ENCODE measurements around the gene PRG3. TPM values are rescaled to one million over a fixed set of nuclear protein-coding genes. Genes with fewer than 3 reads are reported as not detected.

The PRG3 gene
- total and polyA plus RNA-seq, 2 donors from 2014 or later, result not detected

DNA sequence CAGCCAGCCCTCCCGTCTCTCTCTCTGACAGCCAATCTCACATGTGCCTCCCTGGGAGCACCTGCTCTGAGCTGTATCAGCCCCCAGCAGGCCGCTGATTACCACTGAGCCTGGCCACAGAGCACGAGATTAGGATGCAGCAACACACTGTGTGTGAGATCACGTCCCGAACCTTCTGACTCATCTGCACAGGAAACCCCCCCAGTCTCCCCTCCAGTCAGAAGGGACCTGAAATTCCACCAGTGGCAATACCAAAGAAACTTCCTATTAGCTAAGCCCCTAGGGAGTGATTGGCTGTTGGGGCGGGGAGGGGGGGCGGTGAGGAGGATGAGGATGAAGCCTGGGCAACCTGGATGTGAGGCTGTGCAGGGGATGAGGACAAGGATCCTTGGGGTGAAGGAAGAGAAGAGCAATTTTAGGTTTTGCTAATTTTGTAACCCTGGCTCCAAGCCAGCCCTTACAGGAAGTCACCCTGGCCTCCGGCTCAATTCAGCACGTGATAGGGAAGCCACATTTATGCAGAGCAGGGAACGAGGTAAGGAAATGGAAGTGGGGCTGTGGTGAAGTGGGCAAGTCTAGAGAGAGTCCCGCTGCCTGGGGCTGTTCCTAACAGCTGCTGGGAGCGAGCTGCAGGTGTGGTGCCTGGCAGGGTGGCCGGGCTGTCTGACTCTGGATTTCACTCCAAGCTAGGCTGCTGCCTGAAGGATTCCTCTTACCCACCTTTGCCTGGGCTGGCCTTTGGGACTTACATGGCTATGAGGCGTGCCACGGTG lies 44.0 kb upstream of the PRG3 start:
- FAIRE-seq (no peak), DNase-seq (peak in 3 of 5 donors; percentile 45 to 92 (median 46))
- Histone ChIP-seq H3K9ac (ENCODE audit: low read length in 3 of 3) (no peak overlapping the region), H3K9me3 (ENCODE audit: control insufficient read depth in 2 of 3, insufficient read depth in 1 of 3, low read length in 3 of 3) (no peaks in the 10 kb centered on the region), H3K27me3 (ENCODE audit: control insufficient read depth, insufficient read depth, low read length) (no peaks in the 10 kb centered on the region), H3K36me3 (ENCODE audit: control insufficient read depth in 2 of 3, insufficient read depth in 3 of 3, low read length in 3 of 3) (peaks cover 0 to under 1% (median 0%) of the 10 kb centered on the region in 3 donors), H3K4me1 (ENCODE audit: control insufficient read depth in 2 of 3, insufficient read depth in 2 of 3, low read depth in 1 of 3, low read length in 3 of 3) (peaks cover 4 to 22% (median 11%) of the 10 kb centered on the region in 3 donors), H3K27ac (ENCODE audit: low read depth in 2 of 2, low read length in 2 of 2) (peak overlapping the region; percentile 40 to 78), H3K4me3 (ENCODE audit: low read length in 3 of 3) (no peak overlapping the region)
- TF ChIP-seq, protein P1, sequence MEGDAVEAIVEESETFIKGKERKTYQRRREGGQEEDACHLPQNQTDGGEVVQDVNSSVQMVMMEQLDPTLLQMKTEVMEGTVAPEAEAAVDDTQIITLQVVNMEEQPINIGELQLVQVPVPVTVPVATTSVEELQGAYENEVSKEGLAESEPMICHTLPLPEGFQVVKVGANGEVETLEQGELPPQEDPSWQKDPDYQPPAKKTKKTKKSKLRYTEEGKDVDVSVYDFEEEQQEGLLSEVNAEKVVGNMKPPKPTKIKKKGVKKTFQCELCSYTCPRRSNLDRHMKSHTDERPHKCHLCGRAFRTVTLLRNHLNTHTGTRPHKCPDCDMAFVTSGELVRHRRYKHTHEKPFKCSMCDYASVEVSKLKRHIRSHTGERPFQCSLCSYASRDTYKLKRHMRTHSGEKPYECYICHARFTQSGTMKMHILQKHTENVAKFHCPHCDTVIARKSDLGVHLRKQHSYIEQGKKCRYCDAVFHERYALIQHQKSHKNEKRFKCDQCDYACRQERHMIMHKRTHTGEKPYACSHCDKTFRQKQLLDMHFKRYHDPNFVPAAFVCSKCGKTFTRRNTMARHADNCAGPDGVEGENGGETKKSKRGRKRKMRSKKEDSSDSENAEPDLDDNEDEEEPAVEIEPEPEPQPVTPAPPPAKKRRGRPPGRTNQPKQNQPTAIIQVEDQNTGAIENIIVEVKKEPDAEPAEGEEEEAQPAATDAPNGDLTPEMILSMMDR (IDR thresholded peaks at IDR 0.05; ENCODE audit: borderline replicate concordance, extremely low read depth, insufficient read depth), result no peak
- intact Hi-C loops (cut with DNase I), result no loop called here

DNA sequence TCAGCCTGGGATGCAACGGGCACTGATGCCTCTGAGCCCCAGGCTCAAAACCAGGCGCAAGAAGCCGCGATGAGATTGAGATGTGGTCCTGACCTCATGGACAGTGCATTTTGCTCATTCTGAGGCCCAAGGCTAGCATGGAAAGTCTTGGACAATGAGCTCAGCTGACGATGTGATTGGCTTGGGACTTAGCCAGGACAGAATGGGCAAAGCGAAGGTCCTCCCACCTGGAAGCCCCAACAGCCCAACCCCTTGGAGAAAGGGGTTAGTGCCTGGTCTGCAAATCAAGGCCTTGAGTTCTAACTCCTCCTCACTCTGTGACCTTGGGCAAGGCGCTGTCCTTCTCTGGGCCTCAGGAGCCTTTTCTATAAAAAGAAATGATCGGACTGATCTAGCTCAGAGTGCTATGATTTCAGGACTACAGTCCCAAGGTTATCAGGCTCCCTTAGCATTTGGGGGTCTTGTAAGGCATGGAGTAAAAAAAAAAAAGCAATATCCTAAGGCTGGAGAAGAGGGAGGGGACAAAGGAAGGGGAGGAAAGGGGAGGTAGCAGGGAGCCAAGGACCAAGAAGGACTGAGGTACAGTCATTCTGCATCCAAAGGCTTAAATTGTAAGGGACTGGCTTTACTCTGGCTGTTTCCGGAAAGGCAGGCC lies 43.3 kb upstream of the PRG3 start:
- DNase-seq (no peak), FAIRE-seq (no peak)
- TF ChIP-seq, protein P1 (IDR thresholded peaks at IDR 0.05; ENCODE audit: borderline replicate concordance, extremely low read depth, insufficient read depth), result no peak
- Histone ChIP-seq H3K9ac (ENCODE audit: low read length in 3 of 3) (no peak overlapping the region), H3K4me3 (ENCODE audit: low read length in 3 of 3) (no peak overlapping the region), H3K36me3 (ENCODE audit: control insufficient read depth in 2 of 3, insufficient read depth in 3 of 3, low read length in 3 of 3) (peaks cover 0 to 2% (median 0%) of the 10 kb centered on the region in 3 donors), H3K27ac (ENCODE audit: low read depth in 2 of 2, low read length in 2 of 2) (peak overlapping the region; percentile 16 to 78), H3K4me1 (ENCODE audit: control insufficient read depth in 2 of 3, insufficient read depth in 2 of 3, low read depth in 1 of 3, low read length in 3 of 3) (peaks cover 4 to 22% (median 11%) of the 10 kb centered on the region in 3 donors), H3K27me3 (ENCODE audit: control insufficient read depth, insufficient read depth, low read length) (no peaks in the 10 kb centered on the region), H3K9me3 (ENCODE audit: control insufficient read depth in 2 of 3, insufficient read depth in 1 of 3, low read length in 3 of 3) (no peaks in the 10 kb centered on the region)
- intact Hi-C loops (cut with DNase I), result no loop called here

DNA sequence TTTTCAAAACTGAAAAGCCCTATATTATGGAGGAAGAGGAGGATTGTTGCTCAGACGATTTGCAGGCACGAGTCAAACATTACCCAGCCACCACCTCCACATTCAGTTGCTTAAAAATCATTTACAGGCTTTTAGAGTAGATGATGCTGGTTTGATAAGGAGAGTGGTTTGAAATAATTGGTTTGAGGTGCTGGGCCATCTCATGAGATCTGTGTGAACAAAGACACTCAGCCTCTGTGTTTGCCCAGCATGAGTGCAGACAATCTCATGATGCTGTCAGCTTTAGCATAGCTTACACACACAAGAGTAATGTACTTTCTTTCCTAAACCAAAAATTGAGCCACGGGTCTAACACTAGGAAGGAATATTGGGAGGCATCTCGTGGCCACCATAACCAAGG lies 41.7 kb upstream of the PRG3 start:
- Histone ChIP-seq H3K9me3 (ENCODE audit: control insufficient read depth in 2 of 3, insufficient read depth in 1 of 3, low read length in 3 of 3) (no peaks in the 10 kb centered on the region), H3K36me3 (ENCODE audit: control insufficient read depth in 2 of 3, insufficient read depth in 3 of 3, low read length in 3 of 3) (peaks cover 0 to 2% (median 0%) of the 10 kb centered on the region in 3 donors), H3K27ac (ENCODE audit: low read depth in 2 of 2, low read length in 2 of 2) (no peak overlapping the region), H3K9ac (ENCODE audit: low read length in 3 of 3) (no peak overlapping the region), H3K4me1 (ENCODE audit: control insufficient read depth in 2 of 3, insufficient read depth in 2 of 3, low read depth in 1 of 3, low read length in 3 of 3) (peaks cover 4 to 22% (median 11%) of the 10 kb centered on the region in 3 donors), H3K27me3 (ENCODE audit: control insufficient read depth, insufficient read depth, low read length) (no peaks in the 10 kb centered on the region), H3K4me3 (ENCODE audit: low read length in 3 of 3) (no peak overlapping the region)
- DNase-seq, result no peak
- FAIRE-seq, result no peak
- TF ChIP-seq, protein P1 (IDR thresholded peaks at IDR 0.05; ENCODE audit: borderline replicate concordance, extremely low read depth, insufficient read depth), result no peak
- intact Hi-C loops (cut with DNase I), result no loop called here

Data from kidney (tissue), 14 donors.